Ishikawa (cell line): ENCODE data around the gene EIF4E.

Experiments used
- CEBPB ChIP-seq: IDR thresholded peaks from 2 replicates; pipeline ENCODE4 v1.6.1; 2012
- CREB1 ChIP-seq: IDR thresholded peaks from 2 replicates; pipeline ENCODE4 v1.6.1; 2012; ENCODE audit warnings: low read depth
- EGR1 ChIP-seq: IDR thresholded peaks from 2 replicates; pipeline ENCODE4 v1.6.1; 2012
- EP300 ChIP-seq: IDR thresholded peaks from 2 replicates; pipeline ENCODE4 v1.6.1; 2012; ENCODE audit warnings: borderline replicate concordance
- FOXM1 ChIP-seq: IDR thresholded peaks from 2 replicates; pipeline ENCODE4 v1.6.1; 2012; ENCODE audit warnings: low read depth, borderline replicate concordance
- MAX ChIP-seq: IDR thresholded peaks from 2 replicates; pipeline ENCODE4 v1.6.1; 2012
- NFIC ChIP-seq: IDR thresholded peaks from 2 replicates; pipeline ENCODE4 v1.6.1; 2012
- RAD21 ChIP-seq: IDR thresholded peaks from 2 replicates; pipeline ENCODE4 v1.6.1; 2012; ENCODE audit warnings: low read depth
- REST ChIP-seq: IDR thresholded peaks from 2 replicates; pipeline ENCODE4 v1.6.1; 2012; ENCODE audit warnings: low read depth, mild to moderate bottlenecking
- TAF1 ChIP-seq: IDR thresholded peaks from 2 replicates; pipeline ENCODE4 v1.6.1; 2012; ENCODE audit warnings: low read depth, mild to moderate bottlenecking
- TCF12 ChIP-seq: IDR thresholded peaks from 2 replicates; pipeline ENCODE4 v1.6.1; 2012; ENCODE audit warnings: low read depth
- TEAD4 ChIP-seq: IDR thresholded peaks from 2 replicates; pipeline ENCODE4 v1.6.1; 2012
- USF1 ChIP-seq: IDR thresholded peaks from 2 replicates; pipeline ENCODE4 v1.6.1; 2012
- YY1 ChIP-seq: IDR thresholded peaks from 2 replicates; pipeline ENCODE4 v1.6.1; 2012; ENCODE audit warnings: low read depth
- ZBTB7A ChIP-seq: IDR thresholded peaks from 2 replicates; pipeline ENCODE4 v1.6.1; 2012; ENCODE audit warnings: low read depth

Gene EIF4E

GRCh38 chr4:98864560-98864959, 64.4 kb downstream of the EIF4E start:
- TF ChIP-seq YY1 (no peak), MAX (no peak), REST (no peak), RAD21 (no peak), EGR1 (no peak), CREB1 (no peak), FOXM1 (no peak)

- TF ChIP-seq EP300 = no peak
- no peak for TF ChIP-seq USF1
- no peak for TF ChIP-seq REST
- TF ChIP-seq EGR1 = no peak
- TF ChIP-seq RAD21 = no peak
- TF ChIP-seq ZBTB7A = no peak
- no peak for TF ChIP-seq TAF1
- no peak for TF ChIP-seq CEBPB
- no peak for TF ChIP-seq TCF12
- TF ChIP-seq YY1 = no peak
- TF ChIP-seq NFIC = no peak
- TF ChIP-seq TEAD4 = no peak
- no peak for TF ChIP-seq CREB1
- TF ChIP-seq FOXM1 = no peak
- no peak for TF ChIP-seq MAX
These were observed 66.6 kb downstream of the EIF4E start for GRCh38 chr4:98862371-98862770.

GRCh38 chr4:98861100-98861884, 67.6 kb downstream of the EIF4E start:
- no peak for TF ChIP-seq MAX
- TF ChIP-seq RAD21 = no peak

GRCh38 chr4:98851806-98852205, 77.1 kb downstream of the EIF4E start:
- TF ChIP-seq RAD21 = no peak
- TF ChIP-seq REST = no peak
- no peak for TF ChIP-seq USF1
- TF ChIP-seq CREB1 = no peak
- TF ChIP-seq TCF12 = no peak
- no peak for TF ChIP-seq CEBPB
- TF ChIP-seq ZBTB7A = no peak
- TF ChIP-seq NFIC = no peak
- no peak for TF ChIP-seq YY1
- no peak for TF ChIP-seq FOXM1
- TF ChIP-seq MAX = no peak
- no peak for TF ChIP-seq EGR1
- TF ChIP-seq TEAD4 = no peak
- TF ChIP-seq TAF1 = no peak
- TF ChIP-seq EP300 = no peak
